ENCODE results near the gene TCIRG1.

Gene TCIRG1

GRCh38 chr11:68006606-68007166, 32.1 kb upstream of the TCIRG1 start:
- FAIRE-seq, result no peak
- DNase-seq (ENCODE audit: insufficient read length, low spot score), result no peak
- TF ChIP-seq SPI1 (IDR thresholded peaks at IDR 0.05; ENCODE audit: low read depth, low read length), result no peak
- no peak for TF ChIP-seq POLR2A (IDR thresholded peaks at IDR 0.05; ENCODE audit: low read depth, low read length)
- no peak for TF ChIP-seq TAF1 (IDR thresholded peaks at IDR 0.05; ENCODE audit: low read depth, low read length)
- TF ChIP-seq PAX5 (IDR thresholded peaks at IDR 0.05; ENCODE audit: insufficient read depth, low read length, severe bottlenecking), result no peak
- TF ChIP-seq POU2F2 (IDR thresholded peaks at IDR 0.05; ENCODE audit: low read depth, low read length), result no peak
- TF ChIP-seq POLR2AphosphoS5 (IDR thresholded peaks at IDR 0.05; ENCODE audit: low read depth, low read length), result no peak

GRCh38 chr11:68007498-68008380, 31.1 kb upstream of the TCIRG1 start:
- DNase-seq (ENCODE audit: insufficient read length, low spot score) (no peak), FAIRE-seq (no peak)
- TF ChIP-seq PAX5 (IDR thresholded peaks at IDR 0.05; ENCODE audit: insufficient read depth, low read length, severe bottlenecking) (no peak), POLR2A (IDR thresholded peaks at IDR 0.05; ENCODE audit: low read depth, low read length) (no peak), TAF1 (IDR thresholded peaks at IDR 0.05; ENCODE audit: low read depth, low read length) (no peak), POLR2AphosphoS5 (IDR thresholded peaks at IDR 0.05; ENCODE audit: low read depth, low read length) (no peak), SPI1 (IDR thresholded peaks at IDR 0.05; ENCODE audit: low read depth, low read length) (no peak), POU2F2 (IDR thresholded peaks at IDR 0.05; ENCODE audit: low read depth, low read length) (no peak)

- DNase-seq (ENCODE audit: insufficient read length, low spot score), result no peak
- peak; percentile 76 for FAIRE-seq
These were observed 30.2 kb upstream of the TCIRG1 start for GRCh38 chr11:68008381-68009337.

GRCh38 chr11:68009391-68010089, 29.3 kb upstream of the TCIRG1 start:
- FAIRE-seq, result no peak
- DNase-seq (ENCODE audit: insufficient read length, low spot score), result no peak
- TF ChIP-seq PAX5 (IDR thresholded peaks at IDR 0.05; ENCODE audit: insufficient read depth, low read length, severe bottlenecking) (no peak), POU2F2 (IDR thresholded peaks at IDR 0.05; ENCODE audit: low read depth, low read length) (no peak), SPI1 (IDR thresholded peaks at IDR 0.05; ENCODE audit: low read depth, low read length) (no peak), POLR2AphosphoS5 (IDR thresholded peaks at IDR 0.05; ENCODE audit: low read depth, low read length) (no peak), POLR2A (IDR thresholded peaks at IDR 0.05; ENCODE audit: low read depth, low read length) (no peak), TAF1 (IDR thresholded peaks at IDR 0.05; ENCODE audit: low read depth, low read length) (no peak)

More at GRCh38 chr11:68008381-68009337, 30.2 kb upstream of the TCIRG1 start:
- TF ChIP-seq PAX5 (IDR thresholded peaks at IDR 0.05; ENCODE audit: insufficient read depth, low read length, severe bottlenecking), result no peak
- peak; percentile 22; the same call in 1 of the 2 replicates for TF ChIP-seq SPI1 (IDR thresholded peaks at IDR 0.05; ENCODE audit: low read depth, low read length)

- TF ChIP-seq PAX5 (IDR thresholded peaks at IDR 0.05; ENCODE audit: insufficient read depth, low read length, severe bottlenecking) (no peak), POU2F2 (IDR thresholded peaks at IDR 0.05; ENCODE audit: low read depth, low read length) (no peak), POLR2AphosphoS5 (IDR thresholded peaks at IDR 0.05; ENCODE audit: low read depth, low read length) (no peak), TAF1 (IDR thresholded peaks at IDR 0.05; ENCODE audit: low read depth, low read length) (no peak), SPI1 (IDR thresholded peaks at IDR 0.05; ENCODE audit: low read depth, low read length) (no peak), POLR2A (IDR thresholded peaks at IDR 0.05; ENCODE audit: low read depth, low read length) (no peak)
- DNase-seq (ENCODE audit: insufficient read length, low spot score) (no peak), FAIRE-seq (no peak)
These were observed 28.5 kb upstream of the TCIRG1 start, which contains the start of gene ALDH3B1 for GRCh38 chr11:68010090-68011041. TSS of gene ALDH3B1 (plus strand) at chr11:68010327. CDS start at chr11:68015298, 4,971 bp downstream.

GRCh38 chr11:68011051-68011943, 27.5 kb upstream of the TCIRG1 start:
- FAIRE-seq (no peak), DNase-seq (ENCODE audit: insufficient read length, low spot score) (no peak)
- TF ChIP-seq SPI1 (IDR thresholded peaks at IDR 0.05; ENCODE audit: low read depth, low read length), result no peak
- no peak for TF ChIP-seq POLR2AphosphoS5 (IDR thresholded peaks at IDR 0.05; ENCODE audit: low read depth, low read length)
- TF ChIP-seq POLR2A (IDR thresholded peaks at IDR 0.05; ENCODE audit: low read depth, low read length), result no peak
- TF ChIP-seq PAX5 (IDR thresholded peaks at IDR 0.05; ENCODE audit: insufficient read depth, low read length, severe bottlenecking), result no peak
- no peak for TF ChIP-seq POU2F2 (IDR thresholded peaks at IDR 0.05; ENCODE audit: low read depth, low read length)
- TF ChIP-seq TAF1 (IDR thresholded peaks at IDR 0.05; ENCODE audit: low read depth, low read length), result no peak

Measured in GM12891 (cell line).